HCT116 (cell line): ENCODE results near the gene RGS12. TPM values are rescaled to one million over a fixed set of nuclear protein-coding genes. Genes with fewer than 3 reads are reported as not detected.

ENCODE experiments used
- ATAC-seq: fragments of 200-7000 bp; cut with Tn5 transposase; 2 replicates; pipeline ENCODE4 v1.9.1; 2020; ENCODE audit warnings: mild to moderate bottlenecking, moderate library complexity
- BruUV-seq: library from RNA; stranded (reverse); fragments of 400-500 nt; replicated peaks from 2 replicates; lab custom pipeline; 2021; lab: Mats Ljungman, UMichigan
- CTCF ChIA-PET: fragments of 300-600 bp; sonication (Branson Sonifier 250); formaldehyde crosslinking; loops from one replicate; lab custom pipeline; 2021; ENCODE audit warnings: antibody characterized with exemption; lab: Charles Lee
- POLR2A ChIA-PET: fragments of 300-600, 350-600 bp; sonication (Branson Sonifier 250); formaldehyde crosslinking; loops from one replicate; lab custom pipeline; 2021; ENCODE audit warnings: antibody characterized with exemption; lab: Charles Lee
- RAD21 ChIA-PET, 2 experiments: fragments of 300-600 bp; sonication (Branson Sonifier 250); formaldehyde crosslinking; loops; one replicate each; lab custom pipeline; 2023; ENCODE audit warnings: low total read pairs in 2 of 2; ENCODE audit not compliant: uncharacterized antibody in 2 of 2, unreplicated experiment in 2 of 2, low non-redundant PET in 1 of 2; lab: Charles Lee
- DNase-seq: peaks from one replicate; pipeline ENCODE4 v3.0.0-alpha.2; 2010; ENCODE audit warnings: low read depth, low spot score
- H2AFZ ChIP-seq: fragments of 200-600 bp; shearing (Covaris generic), sonication (generic); 2 replicates; pipeline ENCODE4 v1.6.1; 2017; ENCODE audit warnings: low read depth, mixed run types, mixed read lengths, antibody characterized with exemption, low read length; ENCODE audit not compliant: poor library complexity, severe bottlenecking
- H3K27ac ChIP-seq: 2 replicates; pipeline ENCODE4 v1.5.1; 2012; ENCODE audit warnings: low read depth, low read length
- H3K27me3 ChIP-seq: fragments of 200-600 bp; sonication (generic); 2 replicates; pipeline ENCODE4 v1.6.1; 2016; ENCODE audit warnings: mixed run types, low read length, mixed read lengths; ENCODE audit not compliant: insufficient read depth
- H3K36me3 ChIP-seq, 2 experiments: fragments of 200-500 bp in 1 of 2; fragments of 200-600 bp in 1 of 2; sonication (Bioruptor generic) in 1 of 2; sonication (generic) in 1 of 2; 2 replicates each; pipeline versions ENCODE4 v1.5.1 to v1.6.1; 2014 to 2016; ENCODE audit warnings: low read length in 2 of 2, inconsistent platforms in 1 of 2, mixed read lengths in 1 of 2, mixed run types in 1 of 2; ENCODE audit not compliant: insufficient read depth in 2 of 2, control insufficient read depth in 1 of 2
- H3K4me1 ChIP-seq, 2 experiments: fragments of 200-600 bp in 1 of 2; sonication (generic) in 1 of 2; 2 replicates each; pipeline versions ENCODE4 v1.5.1 to v1.6.1; 2012 to 2017; ENCODE audit warnings: low read length in 2 of 2, inconsistent platforms in 1 of 2, mild to moderate bottlenecking in 1 of 2, mixed read lengths in 1 of 2, mixed run types in 1 of 2, moderate library complexity in 1 of 2; ENCODE audit not compliant: insufficient read depth in 2 of 2, control insufficient read depth in 1 of 2
- H3K4me2 ChIP-seq: fragments of 200-600 bp; sonication (generic); 2 replicates; pipeline ENCODE4 v1.6.1; 2017; ENCODE audit warnings: mixed run types, low read length, mixed read lengths
- H3K4me3 ChIP-seq, 2 experiments: fragments of 200-600 bp in 1 of 2; sonication (generic) in 1 of 2; replicated peaks in 1 of 2; 2 replicates each; pipeline ENCODE4 v1.5.1; 2011 to 2016; ENCODE audit warnings: low read length in 2 of 2, control low read depth in 1 of 2, low read depth in 1 of 2, mild to moderate bottlenecking in 1 of 2, mixed read lengths in 1 of 2, mixed run types in 1 of 2
- H3K79me2 ChIP-seq: fragments of 200-600 bp; sonication (generic); 2 replicates; pipeline ENCODE4 v1.6.1; 2017; ENCODE audit warnings: mild to moderate bottlenecking, mixed run types, low read length, moderate library complexity, mixed read lengths; ENCODE audit not compliant: insufficient read depth
- H3K9ac ChIP-seq: fragments of 200-600 bp; sonication (generic); 2 replicates; pipeline ENCODE4 v1.6.1; 2016; ENCODE audit warnings: low read length, mixed read lengths
- H3K9me2 ChIP-seq: fragments of 200-600 bp; sonication (generic), shearing (Covaris generic); 2 replicates; pipeline ENCODE4 v1.6.1; 2017; ENCODE audit warnings: mixed run types, mild to moderate bottlenecking, moderate library complexity; ENCODE audit not compliant: insufficient read depth
- H3K9me3 ChIP-seq, 2 experiments: fragments of 200-500 bp in 1 of 2; fragments of 200-600 bp in 1 of 2; sonication (Bioruptor generic) in 1 of 2; sonication (generic) in 1 of 2; 2 replicates each; pipeline ENCODE4 v1.6.1; 2014 to 2017; ENCODE audit warnings: low read length in 2 of 2, mixed read lengths in 2 of 2, inconsistent platforms in 1 of 2, low read depth in 1 of 2, mild to moderate bottlenecking in 1 of 2, mixed run types in 1 of 2, moderate library complexity in 1 of 2; ENCODE audit not compliant: control insufficient read depth in 1 of 2, insufficient read depth in 1 of 2
- H4K20me1 ChIP-seq: fragments of 200-600 bp; sonication (generic), shearing (Covaris generic); 2 replicates; pipeline ENCODE4 v1.6.1; 2017; ENCODE audit warnings: mixed run types, mild to moderate bottlenecking, moderate library complexity; ENCODE audit not compliant: insufficient read depth
- CBX3 ChIP-seq: IDR thresholded peaks from 2 replicates; pipeline ENCODE4 v1.6.1; 2012; ENCODE audit warnings: low read depth
- CEBPB ChIP-seq: IDR thresholded peaks from 2 replicates; pipeline ENCODE4 v1.6.1; 2012; ENCODE audit warnings: low read depth
- CTCF ChIP-seq, 3 experiments: fragments of 200-600 bp in 1 of 3; sonication (generic) in 1 of 3; IDR thresholded peaks in 2 of 3; conservative IDR thresholded peaks in 1 of 3; 2 replicates each; pipeline ENCODE4 v1.5.1; 2012 to 2017; ENCODE audit warnings: low read depth in 2 of 3, low read length in 2 of 3, antibody characterized with exemption in 1 of 3, borderline replicate concordance in 1 of 3, control low read depth in 1 of 3, mild to moderate bottlenecking in 1 of 3, mixed read lengths in 1 of 3, mixed run types in 1 of 3, moderate library complexity in 1 of 3; ENCODE audit not compliant: insufficient read depth in 1 of 3
- EGR1 ChIP-seq: IDR thresholded peaks from 2 replicates; pipeline ENCODE4 v1.6.1; 2012; ENCODE audit warnings: low read depth
- ELF1 ChIP-seq: IDR thresholded peaks from 2 replicates; pipeline ENCODE4 v1.6.1; 2012; ENCODE audit warnings: low read depth, borderline replicate concordance
- EZH2phosphoT487 ChIP-seq: fragments of 200-600 bp; IDR thresholded peaks from 2 replicates; pipeline ENCODE4 v1.6.1; 2018; ENCODE audit warnings: antibody characterized with exemption, borderline replicate concordance
- FOSL1 ChIP-seq: IDR thresholded peaks from 2 replicates; pipeline ENCODE4 v1.6.1; 2012; ENCODE audit warnings: low read depth
- POLR2A ChIP-seq: IDR thresholded peaks from 2 replicates; pipeline ENCODE4 v1.7.0; 2011; ENCODE audit warnings: borderline replicate concordance; ENCODE audit not compliant: insufficient read depth, insufficient read length; ENCODE audit errors: extremely low read depth
- POLR2AphosphoS5 ChIP-seq: IDR thresholded peaks from 2 replicates; pipeline ENCODE4 v1.6.1; 2011; ENCODE audit warnings: mild to moderate bottlenecking, low read depth, low read length, moderate library complexity
- RAD21 ChIP-seq: IDR thresholded peaks from 2 replicates; pipeline ENCODE4 v1.6.1; 2012; ENCODE audit warnings: low read depth, mild to moderate bottlenecking
- REST ChIP-seq: IDR thresholded peaks from 2 replicates; pipeline ENCODE4 v1.6.1; 2012; ENCODE audit warnings: low read depth
- SIN3A ChIP-seq: IDR thresholded peaks from 2 replicates; pipeline ENCODE4 v1.6.1; 2012; ENCODE audit warnings: low read depth
- SP1 ChIP-seq: IDR thresholded peaks from 2 replicates; pipeline ENCODE4 v1.6.1; 2012; ENCODE audit warnings: low read depth
- SRF ChIP-seq: IDR thresholded peaks from 2 replicates; pipeline ENCODE4 v1.6.1; 2012; ENCODE audit warnings: low read depth
- TCF7L2 ChIP-seq: IDR thresholded peaks from 2 replicates; pipeline ENCODE4 v1.7.0; 2011; ENCODE audit warnings: borderline replicate concordance, inconsistent platforms; ENCODE audit not compliant: insufficient read depth, insufficient read length; ENCODE audit errors: extremely low read depth
- ZBTB33 ChIP-seq: IDR thresholded peaks from 2 replicates; pipeline ENCODE4 v1.6.1; 2011; ENCODE audit warnings: mild to moderate bottlenecking, low read length, moderate library complexity; ENCODE audit not compliant: insufficient replicate concordance; ENCODE audit errors: extremely low read depth
- ZFX ChIP-seq: fragments of 450-650 bp; IDR thresholded peaks from 2 replicates; pipeline ENCODE4 v1.6.1; 2017
- intact Hi-C: fragments of 100-400 bp; cut with micrococcal nuclease; formaldehyde crosslinking; loops from 2 replicates; pipeline ENCODE4 v1.10.0; 2022
- total RNA-seq: library from RNA; stranded (reverse); gene quantifications from one replicate; pipeline ENCODE4 v1.2.1, GENCODE V29; 2021; ENCODE audit not compliant: unreplicated experiment
- TF ChIP-seq, protein P1 (sequence below): IDR thresholded peaks from 2 replicates; pipeline ENCODE4 v1.6.1; 2012

Gene RGS12
- total RNA-seq, 1 experiment from 2014 or later, result 22.2 TPM

GRCh38 chr4:3338321-3338838 is 45.6 kb downstream of the RGS12 start:
- ATAC-seq (no peak), DNase-seq (no peak)
- Histone ChIP-seq H3K4me1 (no peaks in the 10 kb centered on the region; a peak in 1 of 4 replicates), H3K27me3 (no peaks in the 10 kb centered on the region), H2AFZ (no peak overlapping the region), H4K20me1 (no peaks in the 10 kb centered on the region), H3K9me2 (no peaks in the 10 kb centered on the region), H3K9ac (no peak overlapping the region), H3K79me2 (peaks cover 6% of the 10 kb centered on the region; the same call in 1 of the 2 replicates), H3K4me2 (no peak overlapping the region), H3K9me3 (no peaks in the 10 kb centered on the region), H3K27ac (no peak overlapping the region), H3K36me3 (no peaks in the 10 kb centered on the region), H3K4me3 (no peak overlapping the region)
- no peak for TF ChIP-seq SIN3A
- TF ChIP-seq, protein P1, sequence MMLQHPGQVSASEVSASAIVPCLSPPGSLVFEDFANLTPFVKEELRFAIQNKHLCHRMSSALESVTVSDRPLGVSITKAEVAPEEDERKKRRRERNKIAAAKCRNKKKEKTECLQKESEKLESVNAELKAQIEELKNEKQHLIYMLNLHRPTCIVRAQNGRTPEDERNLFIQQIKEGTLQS, result no peak
- no peak for TF ChIP-seq RAD21
- TF ChIP-seq EGR1, result no peak
- no peak for TF ChIP-seq CBX3
- TF ChIP-seq POLR2A, result no peak
- TF ChIP-seq CEBPB, result no peak
- no peak for TF ChIP-seq ZFX
- no peak for TF ChIP-seq ZBTB33
- no peak for TF ChIP-seq SRF
- TF ChIP-seq TCF7L2, result no peak
- TF ChIP-seq SP1, result no peak
- TF ChIP-seq CTCF (IDR thresholded peaks at IDR 0.05 in 2 of 3, conservative IDR thresholded peaks at IDR 0.05 in 1 of 3; ENCODE audit: borderline replicate concordance in 1 of 3, insufficient read depth in 1 of 3, low read depth in 2 of 3, low read length in 2 of 3), result no peak
- no peak for TF ChIP-seq FOSL1
- no peak for TF ChIP-seq POLR2AphosphoS5
- TF ChIP-seq ELF1, result no peak
- TF ChIP-seq EZH2phosphoT487, result no peak
- TF ChIP-seq REST, result no peak
- ChIA-PET CTCF (no interaction called here), RAD21 (no interaction called here), POLR2A (no interaction called here)
- intact Hi-C loops, result no loop called here
- BruUV-seq, result no TSS peak
